ENCODE data around the gene NFIC.

DNA sequence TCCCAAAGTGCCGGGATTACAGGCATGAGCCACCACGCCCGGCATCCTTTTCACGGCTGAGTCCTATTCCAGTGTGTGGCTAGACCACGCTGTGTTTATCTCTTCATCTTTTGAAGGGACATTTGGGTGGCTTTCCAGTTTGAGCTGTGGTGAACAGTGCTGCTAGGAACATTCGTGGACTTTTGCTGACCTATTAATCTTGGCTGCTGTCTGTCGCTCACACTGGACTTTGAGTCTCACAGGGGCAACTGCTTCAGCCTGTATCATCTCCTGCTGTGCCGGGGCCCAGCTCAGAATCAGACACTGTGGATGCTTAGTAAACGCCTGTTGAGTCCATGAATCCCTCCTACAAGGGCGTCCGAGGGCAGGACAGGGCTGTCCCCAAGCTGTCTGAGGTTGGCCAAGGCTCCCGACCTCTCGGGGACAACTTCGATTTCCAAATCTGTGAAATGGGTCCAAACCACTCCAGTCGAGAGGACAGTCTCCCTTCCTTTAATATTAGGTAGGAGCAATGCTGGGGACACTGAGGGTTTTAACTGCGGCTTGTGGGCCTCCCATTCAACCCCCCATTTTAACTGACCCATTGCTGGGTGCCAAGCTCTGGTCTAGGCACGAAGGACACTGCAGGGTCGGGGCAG lies 65.5 kb downstream of the NFIC start:
- TF ChIP-seq GATA2 (IDR thresholded peaks at IDR 0.05; ENCODE audit: low read depth, low read length) = no peak
- TF ChIP-seq GATA3 (IDR thresholded peaks at IDR 0.05; ENCODE audit: low read depth, low read length) = no peak

Data from SH-SY5Y (cell line).